ENCODE results near the gene BTK.
A peak's percentile ranks its signal among the peaks of the same experiment; 100 is the strongest.

Gene BTK

GRCh38 chrX:101393530-101394305 lies 7.7 kb upstream of the BTK start:
- DNase-seq: no peak

DNA sequence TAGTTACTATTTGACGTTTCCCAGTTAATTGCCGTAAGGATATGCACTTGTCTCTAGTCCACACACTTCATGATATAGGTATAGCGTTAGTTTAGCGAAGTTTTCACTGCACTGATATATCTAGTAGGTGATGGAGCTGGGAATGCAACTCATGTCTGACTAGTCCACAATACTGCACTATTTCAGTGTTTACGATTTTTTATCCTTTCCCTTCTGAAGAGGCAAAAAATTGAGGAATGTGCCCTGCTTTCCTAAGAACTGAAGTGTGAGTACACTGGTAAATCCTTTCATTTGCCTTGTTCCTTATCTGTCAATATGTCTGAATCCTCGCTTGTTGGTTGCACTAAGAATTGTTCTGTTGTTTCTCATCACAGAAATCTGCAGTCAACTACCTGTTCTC lies 5.8 kb upstream of the BTK start:
- no peak for DNase-seq

DNA sequence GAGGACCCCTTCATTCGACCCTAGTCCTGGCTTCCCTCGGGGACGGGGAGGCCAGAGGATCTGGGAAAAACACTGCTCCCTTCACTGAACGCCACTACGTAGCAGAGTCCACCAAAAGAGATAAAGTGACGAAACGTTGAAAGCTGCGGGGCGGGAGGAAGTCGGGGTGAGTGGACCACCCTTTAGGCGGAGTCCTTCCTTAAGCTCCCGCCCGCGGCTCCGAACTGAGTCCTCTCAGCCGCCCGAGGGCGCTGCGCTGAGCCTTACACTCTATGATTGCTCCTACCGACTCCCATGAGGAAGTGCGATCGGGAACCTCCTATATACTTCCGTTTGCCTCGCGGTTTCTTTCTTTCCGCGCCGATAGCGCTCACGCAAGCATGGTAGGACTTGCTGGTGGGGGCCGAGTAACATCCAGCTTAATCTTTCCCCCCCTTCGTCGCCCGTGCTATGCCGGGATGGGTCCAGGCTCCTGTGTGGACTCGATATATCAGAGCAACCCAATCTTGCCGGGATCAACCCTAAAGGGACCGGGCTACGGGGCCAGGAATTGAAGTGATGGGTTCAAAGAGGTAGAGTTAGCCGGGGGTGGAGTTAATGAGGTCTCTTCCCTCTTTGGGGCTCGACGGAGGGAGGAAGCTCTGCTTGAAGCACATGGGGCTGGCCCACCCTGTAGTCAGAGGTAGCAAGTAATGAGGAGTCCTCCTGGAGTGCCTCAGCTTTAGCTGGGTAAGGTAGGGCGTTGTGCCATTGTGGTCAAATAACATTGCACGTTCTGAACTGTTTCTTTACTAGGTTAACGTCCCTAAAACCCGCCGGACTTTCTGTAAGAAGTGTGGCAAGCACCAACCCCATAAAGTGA lies 4.9 kb upstream of the BTK start, which contains the start of gene RPL36A:
Gene RPL36A, plus strand, starts transcription at position 348 of the 862 bp plus-strand sequence. Its CDS starts 33 bp downstream, at position 381.
- DNase-seq: peak; percentile 63

DNA sequence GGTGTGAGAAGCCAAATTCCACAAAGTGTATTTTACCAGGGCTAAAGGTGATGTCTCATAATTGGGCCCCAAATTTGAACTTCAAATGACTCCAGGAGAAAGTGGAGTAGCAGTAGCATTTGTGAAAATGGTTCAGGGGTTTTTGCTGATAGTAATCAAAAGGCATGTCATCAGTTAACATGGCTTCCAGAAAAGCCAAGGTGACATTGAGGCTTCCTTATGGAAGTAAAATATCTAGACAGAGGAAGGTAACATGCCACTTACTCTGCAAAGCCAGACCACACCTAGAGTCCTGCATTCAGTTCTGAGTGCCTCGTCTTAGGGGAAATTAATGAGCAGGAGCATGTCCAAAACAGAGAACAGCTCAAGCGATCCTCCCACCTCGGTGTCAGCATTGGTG lies 2.6 kb upstream of the BTK start:
- DNase-seq: no peak

- DNase-seq: no peak
These were observed 523 bp upstream of the BTK start for GRCh38 chrX:101386542-101386885.

GRCh38 chrX:101385026-101385684 lies 836 bp downstream of the BTK start:
- no peak for DNase-seq

- no peak for DNase-seq
These were observed 2.2 kb downstream of the BTK start for GRCh38 chrX:101383679-101384205.

- no peak for DNase-seq
These were observed 8.4 kb downstream of the BTK start for GRCh38 chrX:101377547-101377946.

GRCh38 chrX:101370888-101371504 lies 15.0 kb downstream of the BTK start:
- no peak for DNase-seq

GRCh38 chrX:101369687-101370086 lies 16.3 kb downstream of the BTK start:
- no peak for DNase-seq

GRCh38 chrX:101368800-101369199 lies 17.2 kb downstream of the BTK start:
- no peak for DNase-seq

GRCh38 chrX:101365301-101365795 lies 20.6 kb downstream of the BTK start:
- no peak for DNase-seq

GRCh38 chrX:101362757-101363156 lies 23.2 kb downstream of the BTK start:
- DNase-seq: no peak

DNA sequence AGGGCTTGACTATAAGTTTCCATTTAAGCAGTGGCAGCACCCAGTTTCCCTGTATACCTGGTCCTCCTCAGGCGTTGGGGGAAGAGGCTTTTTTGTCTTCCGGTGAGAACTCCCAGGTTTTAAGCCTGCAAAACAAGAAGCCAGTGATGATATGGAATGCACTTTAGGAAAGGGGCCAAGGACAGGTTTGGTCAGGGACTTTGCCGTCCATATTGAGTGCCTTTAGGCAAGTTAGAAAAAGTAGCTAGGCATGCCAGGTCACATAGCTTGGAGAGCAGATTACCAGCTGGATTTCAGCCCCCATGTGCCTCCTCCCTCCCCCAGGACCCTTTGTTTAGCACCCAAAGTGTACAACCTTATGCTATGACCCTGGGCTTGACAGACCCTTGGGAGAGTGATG lies 23.9 kb downstream of the BTK start:
- no peak for DNase-seq

DNA sequence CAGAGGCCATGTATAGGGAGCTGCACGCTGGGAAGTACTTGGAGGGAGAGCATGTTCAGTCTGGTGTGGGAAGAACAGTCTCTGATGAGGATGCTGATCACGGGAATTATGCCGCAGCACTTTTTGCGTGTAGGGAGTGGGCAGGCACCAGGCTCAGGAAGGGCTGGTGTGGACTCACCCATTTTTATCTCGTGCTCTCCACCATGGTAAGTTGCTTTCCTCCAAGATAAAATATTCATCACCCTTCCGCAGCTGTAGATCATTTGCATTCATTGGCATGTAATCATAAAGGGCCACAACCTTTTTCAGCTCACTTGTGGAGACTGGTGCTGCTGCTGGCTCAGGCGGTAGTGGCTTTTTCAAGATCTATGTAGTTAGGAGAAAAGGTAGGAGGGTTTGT lies 25.6 kb downstream of the BTK start:
- no peak for DNase-seq

DNA sequence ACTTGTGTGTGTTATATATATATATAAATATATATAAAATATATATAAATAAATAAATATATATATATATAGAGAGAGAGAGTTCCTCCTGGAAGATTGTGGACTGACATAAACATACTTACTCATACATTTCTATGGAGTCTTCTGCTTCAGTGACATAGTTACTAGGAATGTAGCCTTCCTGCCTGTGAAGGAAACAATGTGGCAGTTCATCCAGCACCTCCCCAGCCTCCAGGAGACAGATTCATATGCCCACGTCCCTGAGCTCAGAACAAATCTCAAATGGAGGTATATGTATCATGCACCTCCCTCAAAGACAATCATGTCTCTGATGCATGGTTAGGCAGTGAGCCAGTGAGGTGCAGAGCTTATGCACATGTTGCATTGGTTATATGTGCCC lies 26.0 kb downstream of the BTK start:
- no peak for DNase-seq

- no peak for DNase-seq
These were observed 28.7 kb downstream of the BTK start for GRCh38 chrX:101357166-101357795.

DNA sequence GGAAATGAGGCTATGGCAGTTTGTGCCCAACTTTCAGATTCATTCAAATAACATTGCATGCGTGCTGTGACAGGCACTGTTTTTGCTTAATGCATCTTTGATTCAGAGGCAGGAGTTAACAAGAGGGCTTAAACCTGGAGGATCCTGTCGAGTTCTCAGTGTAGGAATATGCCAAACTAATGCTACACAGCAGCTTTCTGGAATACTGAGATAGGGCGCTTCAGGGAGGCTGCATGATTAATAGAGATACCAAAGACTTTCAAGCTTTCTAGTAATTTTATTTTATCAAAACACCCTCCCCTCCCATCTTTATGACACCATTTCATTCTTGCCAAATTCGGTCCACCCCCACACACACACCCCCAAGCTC lies 36.8 kb downstream of the BTK start:
- no peak for DNase-seq

GRCh38 chrX:101348452-101349192 lies 37.4 kb downstream of the BTK start, which contains the start of gene TIMM8A:
TSS of gene TIMM8A (minus strand) at chrX:101348742. CDS start at chrX:101348664, 78 bp downstream.
- DNase-seq: peak; percentile 63

DNA sequence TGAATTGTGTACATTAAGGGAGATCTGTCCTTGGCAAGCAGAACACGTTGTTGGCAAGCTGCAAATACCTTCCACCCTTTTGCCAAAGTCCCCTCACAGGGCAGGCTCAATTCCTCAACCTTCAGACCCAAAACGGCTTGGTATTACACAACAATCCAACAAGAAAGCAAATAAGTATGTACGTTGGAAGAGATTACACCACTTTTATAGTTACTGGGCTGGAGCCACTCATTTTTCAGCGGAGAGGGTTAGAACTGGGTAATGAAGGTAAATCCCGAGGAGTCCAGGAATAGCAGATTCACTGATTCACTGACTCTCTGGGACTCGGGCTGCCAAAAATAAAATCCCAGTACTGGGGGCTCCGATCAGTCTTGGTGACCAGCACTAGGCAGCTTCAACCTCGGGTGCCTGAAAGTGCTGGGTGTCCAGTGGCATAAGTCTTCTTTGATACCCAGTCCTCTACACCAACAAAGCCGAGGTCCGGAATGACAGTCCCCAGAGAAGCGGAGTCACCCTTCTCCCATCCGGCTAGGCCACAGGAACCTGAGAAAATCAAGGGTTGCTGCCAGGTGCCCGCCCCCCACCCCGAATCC lies 38.0 kb downstream of the BTK start:
- DNase-seq: no peak

- no peak for DNase-seq
These were observed 48.2 kb downstream of the BTK start for GRCh38 chrX:101337776-101338271.

Data from activated T-cell treated with anti-CD3 and anti-CD28 coated beads for 4 hours (primary cell).